Inflammatory macrophage (primary cell): Measurements from ENCODE around the gene ATM.
"Not testable (repeated sequence)": the region's sequence is repeated elsewhere in the genome, so short reads cannot be mapped to it uniquely, and the experiment has no call there.

Source experiments
- DNase-seq, 2 donors: peaks; one replicate each; pipeline ENCODE4 v3.0.0-alpha.2; 2020 to 2022

Gene ATM

GRCh38 chr11:108221911-108222573 is 825 bp upstream of the ATM start:
- DNase-seq: no peak

GRCh38 chr11:108223348-108224149 is 682 bp downstream of the ATM start:
- DNase-seq: peak in 1 of 2 donors; percentile 17

- DNase-seq: peak in 1 of 2 donors; percentile 22
These were observed 1.5 kb downstream of the ATM start for GRCh38 chr11:108224366-108224765.

GRCh38 chr11:108224911-108225786 is 2.3 kb downstream of the ATM start:
- peak; percentile 55 to 77 for DNase-seq

- no peak for DNase-seq
These were observed 3.2 kb downstream of the ATM start for GRCh38 chr11:108226036-108226435.

- DNase-seq: no peak
These were observed 5.4 kb downstream of the ATM start for GRCh38 chr11:108228251-108228650.

- DNase-seq: no peak
These were observed 10.5 kb downstream of the ATM start for GRCh38 chr11:108233277-108233945.

- DNase-seq: no peak
These were observed 12.3 kb downstream of the ATM start for GRCh38 chr11:108235192-108235591.

GRCh38 chr11:108235633-108236032 is 12.8 kb downstream of the ATM start:
- DNase-seq: no peak

GRCh38 chr11:108237058-108237481 is 14.2 kb downstream of the ATM start:
- DNase-seq: no peak

- DNase-seq: no peak
These were observed 16.2 kb downstream of the ATM start for GRCh38 chr11:108239076-108239475.

GRCh38 chr11:108241330-108242037 is 18.6 kb downstream of the ATM start:
- no peak for DNase-seq

GRCh38 chr11:108242422-108242821 is 19.6 kb downstream of the ATM start:
- DNase-seq: no peak

- DNase-seq: no peak
These were observed 23.4 kb downstream of the ATM start for GRCh38 chr11:108246308-108246707.

- no peak for DNase-seq
These were observed 24.0 kb downstream of the ATM start for GRCh38 chr11:108246885-108247284.

- DNase-seq: no peak
These were observed 30.3 kb downstream of the ATM start for GRCh38 chr11:108253176-108253575.

- DNase-seq: no peak
These were observed 46.7 kb downstream of the ATM start for GRCh38 chr11:108269583-108269982.

GRCh38 chr11:108276985-108277616 is 54.2 kb downstream of the ATM start:
- DNase-seq: not testable (repeated sequence)

GRCh38 chr11:108278546-108278945 is 55.7 kb downstream of the ATM start:
- DNase-seq: peak; percentile 38 to 61

GRCh38 chr11:108278954-108279353 is 56.1 kb downstream of the ATM start:
- DNase-seq: no peak

- no peak for DNase-seq
These were observed 63.5 kb downstream of the ATM start for GRCh38 chr11:108286370-108286769.
